AG08396 (cell line): Measurements from ENCODE around the gene GPRC5A.

Experiments
- DNase-seq: peaks from one replicate; pipeline ENCODE4 v3.0.0; 2012; ENCODE audit warnings: low spot score, mixed read lengths

GPRC5A gene

GRCh38 chr12:12885096-12885792 is 6.1 kb upstream of the GPRC5A start:
- no peak for DNase-seq

GRCh38 chr12:12887471-12887870 is 3.9 kb upstream of the GPRC5A start:
- DNase-seq, result no peak

- no peak for DNase-seq
These were observed 1.7 kb upstream of the GPRC5A start for GRCh38 chr12:12889701-12890100.

- peak; percentile 45 for DNase-seq
These were observed 751 bp upstream of the GPRC5A start for GRCh38 chr12:12890543-12891079.

- no peak for DNase-seq
These were observed 556 bp downstream of the GPRC5A start for GRCh38 chr12:12891881-12892355.

- DNase-seq, result no peak
These were observed 1.3 kb downstream of the GPRC5A start for GRCh38 chr12:12892681-12893141.

GRCh38 chr12:12893438-12893837 is 2.1 kb downstream of the GPRC5A start:
- DNase-seq, result no peak

GRCh38 chr12:12896260-12896659 is 4.9 kb downstream of the GPRC5A start:
- DNase-seq, result no peak

GRCh38 chr12:12897302-12897701 is 5.9 kb downstream of the GPRC5A start:
- DNase-seq, result no peak

- DNase-seq, result no peak
These were observed 6.9 kb downstream of the GPRC5A start for GRCh38 chr12:12898136-12898717.

- no peak for DNase-seq
These were observed 7.6 kb downstream of the GPRC5A start for GRCh38 chr12:12898911-12899511.

- peak; percentile 55 for DNase-seq
These were observed 8.4 kb downstream of the GPRC5A start for GRCh38 chr12:12899530-12900380.

- DNase-seq, result no peak
These were observed 9.4 kb downstream of the GPRC5A start for GRCh38 chr12:12900786-12901157.

- peak; percentile 48 for DNase-seq
These were observed 9.9 kb downstream of the GPRC5A start for GRCh38 chr12:12901158-12901791.

GRCh38 chr12:12902036-12902435 is 10.7 kb downstream of the GPRC5A start:
- no peak for DNase-seq

GRCh38 chr12:12903642-12904609 is 12.6 kb downstream of the GPRC5A start:
- DNase-seq, result no peak

- DNase-seq, result no peak
These were observed 16.2 kb downstream of the GPRC5A start for GRCh38 chr12:12907552-12907951.

GRCh38 chr12:12908252-12908651 is 16.9 kb downstream of the GPRC5A start:
- DNase-seq, result no peak

- no peak for DNase-seq
These were observed 17.3 kb downstream of the GPRC5A start for GRCh38 chr12:12908711-12909110.

- no peak for DNase-seq
These were observed 18.0 kb downstream of the GPRC5A start for GRCh38 chr12:12909228-12909994.
